ENCODE measurements around the gene WNT10A. TPM values are rescaled to one million over a fixed set of nuclear protein-coding genes. Genes with fewer than 3 reads are reported as not detected.

The WNT10A gene
- total RNA-seq, 3 donors from 2014 or later (not counting 1 experiment from before 2014, with no cell fraction given): 0.92 to 2.9 (median 2.9) TPM

- H3K4me1 Mint-ChIP-seq: peaks cover 0 to 17% of the 10 kb centered on the region in 2 donors
- 77% methylated on average over 7 of the region's 7 CpGs for WGBS (ENCODE audit: insufficient coverage)
Observed at GRCh38 chr2:218861645-218862318, 18.9 kb upstream of the WNT10A start.

GRCh38 chr2:218863021-218863520 lies 17.6 kb upstream of the WNT10A start:
- H3K36me3 ChIP-seq (ENCODE audit: control insufficient read depth, insufficient read depth, low read length): no peaks in the 10 kb centered on the region
- peaks cover 56 to 63% of the 10 kb centered on the region in 2 donors for H3K27me3 Mint-ChIP-seq (ENCODE audit: low read depth in 2 of 2)
- no peak overlapping the region for H3K27ac ChIP-seq (ENCODE audit: low read length)
- no peaks in the 10 kb centered on the region for H3K36me3 Mint-ChIP-seq
- no peak overlapping the region for H3K27ac Mint-ChIP-seq
- no peak for DNase-seq
- peaks cover 0 to 13% of the 10 kb centered on the region in 2 donors for H3K4me1 Mint-ChIP-seq
- H3K9me3 ChIP-seq (ENCODE audit: control insufficient read depth, insufficient read depth, low read length): no peaks in the 10 kb centered on the region
- TF ChIP-seq, protein P1, sequence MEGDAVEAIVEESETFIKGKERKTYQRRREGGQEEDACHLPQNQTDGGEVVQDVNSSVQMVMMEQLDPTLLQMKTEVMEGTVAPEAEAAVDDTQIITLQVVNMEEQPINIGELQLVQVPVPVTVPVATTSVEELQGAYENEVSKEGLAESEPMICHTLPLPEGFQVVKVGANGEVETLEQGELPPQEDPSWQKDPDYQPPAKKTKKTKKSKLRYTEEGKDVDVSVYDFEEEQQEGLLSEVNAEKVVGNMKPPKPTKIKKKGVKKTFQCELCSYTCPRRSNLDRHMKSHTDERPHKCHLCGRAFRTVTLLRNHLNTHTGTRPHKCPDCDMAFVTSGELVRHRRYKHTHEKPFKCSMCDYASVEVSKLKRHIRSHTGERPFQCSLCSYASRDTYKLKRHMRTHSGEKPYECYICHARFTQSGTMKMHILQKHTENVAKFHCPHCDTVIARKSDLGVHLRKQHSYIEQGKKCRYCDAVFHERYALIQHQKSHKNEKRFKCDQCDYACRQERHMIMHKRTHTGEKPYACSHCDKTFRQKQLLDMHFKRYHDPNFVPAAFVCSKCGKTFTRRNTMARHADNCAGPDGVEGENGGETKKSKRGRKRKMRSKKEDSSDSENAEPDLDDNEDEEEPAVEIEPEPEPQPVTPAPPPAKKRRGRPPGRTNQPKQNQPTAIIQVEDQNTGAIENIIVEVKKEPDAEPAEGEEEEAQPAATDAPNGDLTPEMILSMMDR (IDR thresholded peaks at IDR 0.05): no peak
- H3K9me3 Mint-ChIP-seq: no peaks in the 10 kb centered on the region
- H3K4me3 Mint-ChIP-seq: no peak overlapping the region
- ATAC-seq: no peak
- WGBS (ENCODE audit: insufficient coverage): 83% methylated on average over 3 of the region's 3 CpGs
- peaks cover 20% of the 10 kb centered on the region for H3K4me1 ChIP-seq (ENCODE audit: control insufficient read depth, insufficient read depth, low read length)
- no peak overlapping the region for H3K4me3 ChIP-seq (ENCODE audit: low read length)
- intact Hi-C loops (cut with micrococcal nuclease): no loop called here
- H3K27me3 ChIP-seq (ENCODE audit: control insufficient read depth, insufficient read depth, low read length): peaks cover 34% of the 10 kb centered on the region

More at GRCh38 chr2:218861645-218862318, 18.9 kb upstream of the WNT10A start:
- intact Hi-C loops (cut with micrococcal nuclease): no loop called here
- H3K27ac ChIP-seq (ENCODE audit: low read length): no peak overlapping the region
- Mint-ChIP-seq H3K4me3 (no peak overlapping the region), H3K27ac (no peak overlapping the region), H3K9me3 (no peaks in the 10 kb centered on the region), H3K27me3 (ENCODE audit: low read depth in 2 of 2) (peaks cover 57 to 64% of the 10 kb centered on the region in 2 donors), H3K36me3 (no peaks in the 10 kb centered on the region)
- H3K27me3 ChIP-seq (ENCODE audit: control insufficient read depth, insufficient read depth, low read length): peaks cover 39% of the 10 kb centered on the region
- H3K9me3 ChIP-seq (ENCODE audit: control insufficient read depth, insufficient read depth, low read length): no peaks in the 10 kb centered on the region
- H3K4me3 ChIP-seq (ENCODE audit: low read length): no peak overlapping the region
- DNase-seq (peak in 1 of 2 donors; percentile 4), ATAC-seq (no peak)
- no peaks in the 10 kb centered on the region for H3K36me3 ChIP-seq (ENCODE audit: control insufficient read depth, insufficient read depth, low read length)
- H3K4me1 ChIP-seq (ENCODE audit: control insufficient read depth, insufficient read depth, low read length): peaks cover 20% of the 10 kb centered on the region
- TF ChIP-seq, protein P1 (IDR thresholded peaks at IDR 0.05): no peak

- no peaks in the 10 kb centered on the region for H3K9me3 Mint-ChIP-seq
- no peaks in the 10 kb centered on the region for H3K9me3 ChIP-seq (ENCODE audit: control insufficient read depth, insufficient read depth, low read length)
- H3K36me3 ChIP-seq (ENCODE audit: control insufficient read depth, insufficient read depth, low read length): no peaks in the 10 kb centered on the region
- H3K27me3 ChIP-seq (ENCODE audit: control insufficient read depth, insufficient read depth, low read length): peaks cover 17% of the 10 kb centered on the region
- H3K4me1 Mint-ChIP-seq: peaks cover 0 to 7% of the 10 kb centered on the region in 2 donors
- DNase-seq (no peak), ATAC-seq (no peak)
- TF ChIP-seq, protein P1 (IDR thresholded peaks at IDR 0.05): no peak
- H3K27me3 Mint-ChIP-seq (ENCODE audit: low read depth in 2 of 2): peaks cover 63 to 65% of the 10 kb centered on the region in 2 donors
- intact Hi-C loops (cut with micrococcal nuclease): loop anchor here (5.0 kb wide), 1 partner anchor 37 kb away; no protein-coding TSS in a partner anchor
- no peaks in the 10 kb centered on the region for H3K36me3 Mint-ChIP-seq
- peaks cover 6% of the 10 kb centered on the region for H3K4me1 ChIP-seq (ENCODE audit: control insufficient read depth, insufficient read depth, low read length)
- no peak overlapping the region for H3K4me3 Mint-ChIP-seq
- H3K27ac Mint-ChIP-seq: no peak overlapping the region
- no peak overlapping the region for H3K27ac ChIP-seq (ENCODE audit: low read length)
- H3K4me3 ChIP-seq (ENCODE audit: low read length): no peak overlapping the region
- WGBS (ENCODE audit: insufficient coverage): 89% methylated on average over 4 of the region's 4 CpGs
Observed at GRCh38 chr2:218865396-218865795, 15.3 kb upstream of the WNT10A start.

Data from natural killer cell (primary cell).